Spleen (tissue), 11 donors: ENCODE results near the gene TYK2. TPM values are rescaled to one million over a fixed set of nuclear protein-coding genes. Genes with fewer than 3 reads are reported as not detected.

Experiments used
- DNase-seq: peaks from one replicate; pipeline ENCODE4 v3.0.0-alpha.2; 2020
- H3K27ac ChIP-seq, 8 donors: fragments of 200-600 bp; sonication (generic) in 7 of 8; 1 replicate in 4 of 8; 2 replicates in 4 of 8; pipeline versions ENCODE4 v1.5.0 to v1.8.0; 2016 to 2021; ENCODE audit warnings: inconsistent platforms in 4 of 8, mild to moderate bottlenecking in 4 of 8, moderate library complexity in 1 of 8
- H3K27me3 ChIP-seq, 7 donors: fragments of 200-600 bp; sonication (generic) in 6 of 7; replicated peaks in 1 of 7; 1 replicate in 4 of 7; 2 replicates in 3 of 7; pipeline versions ENCODE4 v1.5.0 to v1.8.0; 2016 to 2021; ENCODE audit warnings: inconsistent platforms in 3 of 7, mild to moderate bottlenecking in 1 of 7
- H3K36me3 ChIP-seq, 6 donors: fragments of 200-600 bp; sonication (generic) in 5 of 6; 1 replicate in 4 of 6; 2 replicates in 2 of 6; pipeline versions ENCODE4 v1.5.0 to v1.8.0; 2016 to 2021; ENCODE audit warnings: inconsistent platforms in 2 of 6
- H3K4me1 ChIP-seq, 6 donors: fragments of 200-600 bp; sonication (generic) in 5 of 6; 1 replicate in 3 of 6; 2 replicates in 3 of 6; pipeline versions ENCODE4 v1.5.0 to v1.8.0; 2016 to 2021; ENCODE audit warnings: inconsistent platforms in 3 of 6
- H3K4me3 ChIP-seq, 8 donors: fragments of 200-600 bp; sonication (generic) in 7 of 8; 1 replicate in 4 of 8; 2 replicates in 4 of 8; pipeline versions ENCODE4 v1.5.0 to v1.8.0; 2016 to 2021; ENCODE audit warnings: inconsistent platforms in 4 of 8, mild to moderate bottlenecking in 4 of 8, moderate library complexity in 2 of 8
- H3K9me3 ChIP-seq, 8 donors: fragments of 200-600 bp; sonication (generic) in 7 of 8; 1 replicate in 4 of 8; 2 replicates in 4 of 8; pipeline versions ENCODE4 v1.5.0 to v1.8.0; 2016 to 2021; ENCODE audit warnings: inconsistent platforms in 4 of 8
- POLR2A ChIP-seq, 3 donors: fragments of 450-650 bp; IDR thresholded peaks; one replicate each; pipeline ENCODE4 v1.5.1; 2017; ENCODE audit warnings: antibody characterized with exemption in 3 of 3, mild to moderate bottlenecking in 1 of 3
- POLR2AphosphoS5 ChIP-seq, 3 donors: sonication (generic); formaldehyde crosslinking; IDR thresholded peaks; one replicate each; pipeline ENCODE4 v1.5.1; 2017; ENCODE audit warnings: antibody characterized with exemption in 3 of 3
- WGBS, 5 donors: extraction: QIAGEN DNeasy Blood & Tissue Kit in 3 of 5; methylation state at CpG; one replicate each; pipeline versions ENCODE4 v1.1.5 to v1.1.7; 2013 to 2018; 5-methylcytosine and 5-hydroxymethylcytosine counted together
- intact Hi-C: fragments of 100-400 bp; cut with DNase I; formaldehyde crosslinking; loops from one replicate; pipeline ENCODE4 v1.15.0; 2023; ENCODE audit warnings: low total_unique reads
- polyA plus RNA-seq, 3 donors: library from polyadenylated mRNA; stranded (reverse); fragments of 200-250 nt; gene quantifications; one replicate each; pipeline ENCODE4 v1.2.1, GENCODE V29; 2013
- total RNA-seq, 7 donors: library from RNA; depleted of rRNA in 3 of 7; stranded (reverse); fragments of >200 nt in 3 of 7; fragmentation: NEBNext Ultra II Directional in 4 of 7; extraction: Animal tissue kit (Norgen Biotek cat#: 25700) in 4 of 7; gene quantifications; one replicate each; pipeline versions ENCODE4 v1.1.0 to v1.2.1, GENCODE V29; 2016 to 2021
- TF ChIP-seq, protein P1 (sequence below), 11 experiments: fragments of 200-600 bp in 7 of 11; fragments of 450-650 bp in 4 of 11; sonication (generic) in 4 of 11; IDR thresholded peaks in 8 of 11; conservative IDR thresholded peaks in 3 of 11; 1 replicate in 7 of 11; 2 replicates in 4 of 11; pipeline versions ENCODE4 v1.4.0 to v1.8.0; 2016 to 2021; ENCODE audit warnings: antibody characterized with exemption in 11 of 11, inconsistent platforms in 4 of 11, mild to moderate bottlenecking in 1 of 11
- donor health status: healthy with polysubstance abuse.
- donor health status: DM: no; HTN: no; CAD: no; lungs with moderate emphysema.
- donor health status: DM: no; HTN: no; CAD: no.
- donor health status: Bipolar disorder and iron deficiency.
- donor health status: healthy.
- donor health status: DM: no; HTN: no; CAD: no.
- donor health status: DM: yes; HTN: yes; CAD: no.

The TYK2 gene
- total and polyA plus RNA-seq, 10 donors = 159 to 422 (median 251) TPM

DNA sequence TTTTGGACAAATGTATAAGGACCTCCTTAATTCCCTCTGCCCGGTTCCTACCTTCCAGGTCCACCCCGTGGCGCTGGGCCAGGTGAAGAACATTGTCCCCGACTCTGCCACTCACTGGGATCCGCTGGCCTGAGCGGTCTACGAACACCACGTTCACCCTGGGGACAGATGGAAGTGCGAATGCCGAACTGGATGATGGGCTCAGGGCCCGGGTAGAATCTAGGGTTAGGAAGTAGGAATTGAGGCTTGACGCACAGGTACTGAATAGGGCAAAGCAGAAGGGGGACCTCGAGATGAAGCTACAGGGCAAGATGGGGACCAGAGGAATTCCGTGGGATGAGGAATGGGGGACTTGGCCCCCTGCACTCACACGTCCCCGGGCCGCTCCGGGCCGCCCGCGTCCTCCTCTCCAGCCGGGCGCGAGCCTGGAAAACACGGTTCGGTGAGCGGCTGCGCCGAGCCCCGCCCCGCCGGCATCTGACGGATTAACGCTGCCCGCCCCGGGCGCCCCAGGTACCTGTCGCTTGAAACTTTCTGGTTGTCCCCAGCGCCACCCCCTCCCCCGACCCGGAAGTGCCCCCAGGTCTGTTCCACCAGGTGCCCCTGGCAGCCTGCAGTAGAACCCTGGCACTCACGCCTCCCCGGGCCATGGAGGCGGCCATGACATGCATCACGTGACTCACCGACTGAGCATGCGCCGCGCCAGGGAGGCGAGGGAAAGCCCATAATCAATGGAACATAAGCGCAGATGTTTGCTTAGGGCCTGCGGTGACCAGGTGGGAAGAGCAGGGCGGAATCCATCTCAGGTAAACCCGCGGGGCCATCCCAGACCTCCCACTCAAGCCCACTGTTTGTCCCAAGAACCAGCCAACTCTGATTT is 64.8 kb downstream of the TYK2 start, which contains the start of gene FDX2:
Gene FDX2, minus strand, starts transcription at position 681 of the 880 bp plus-strand sequence. Its CDS starts 19 bp downstream, at position 662.
- Histone ChIP-seq H3K27me3 (no peaks in the 10 kb centered on the region), H3K4me1 (peaks cover 12 to 26% (median 21%) of the 10 kb centered on the region in 6 donors), H3K4me3 (peak within 1 kb of the TSS; percentile 81 to 99 (median 96)), H3K27ac (peak within 1 kb of the TSS in 6 of 8 donors; percentile 26 to 80 (median 66)), H3K36me3 (peaks cover 0 to 64% (median 44%) of the 10 kb centered on the region in 6 donors), H3K9me3 (no peaks in the 10 kb centered on the region)
- no peak for TF ChIP-seq POLR2A (IDR thresholded peaks at IDR 0.05)
- TF ChIP-seq POLR2AphosphoS5 (IDR thresholded peaks at IDR 0.05) = peak; percentile 88 to 94 (median 89)
- TF ChIP-seq, protein P1, sequence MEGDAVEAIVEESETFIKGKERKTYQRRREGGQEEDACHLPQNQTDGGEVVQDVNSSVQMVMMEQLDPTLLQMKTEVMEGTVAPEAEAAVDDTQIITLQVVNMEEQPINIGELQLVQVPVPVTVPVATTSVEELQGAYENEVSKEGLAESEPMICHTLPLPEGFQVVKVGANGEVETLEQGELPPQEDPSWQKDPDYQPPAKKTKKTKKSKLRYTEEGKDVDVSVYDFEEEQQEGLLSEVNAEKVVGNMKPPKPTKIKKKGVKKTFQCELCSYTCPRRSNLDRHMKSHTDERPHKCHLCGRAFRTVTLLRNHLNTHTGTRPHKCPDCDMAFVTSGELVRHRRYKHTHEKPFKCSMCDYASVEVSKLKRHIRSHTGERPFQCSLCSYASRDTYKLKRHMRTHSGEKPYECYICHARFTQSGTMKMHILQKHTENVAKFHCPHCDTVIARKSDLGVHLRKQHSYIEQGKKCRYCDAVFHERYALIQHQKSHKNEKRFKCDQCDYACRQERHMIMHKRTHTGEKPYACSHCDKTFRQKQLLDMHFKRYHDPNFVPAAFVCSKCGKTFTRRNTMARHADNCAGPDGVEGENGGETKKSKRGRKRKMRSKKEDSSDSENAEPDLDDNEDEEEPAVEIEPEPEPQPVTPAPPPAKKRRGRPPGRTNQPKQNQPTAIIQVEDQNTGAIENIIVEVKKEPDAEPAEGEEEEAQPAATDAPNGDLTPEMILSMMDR (IDR thresholded peaks at IDR 0.05 in 8 of 11, conservative IDR thresholded peaks at IDR 0.05 in 3 of 11) = no peak
- peak; percentile 95 for DNase-seq
- 1 to 2% (median 1%) methylated on average over 38 to 55 of the region's 55 CpGs for WGBS, 5 donors
- intact Hi-C loops = no loop called here

DNA sequence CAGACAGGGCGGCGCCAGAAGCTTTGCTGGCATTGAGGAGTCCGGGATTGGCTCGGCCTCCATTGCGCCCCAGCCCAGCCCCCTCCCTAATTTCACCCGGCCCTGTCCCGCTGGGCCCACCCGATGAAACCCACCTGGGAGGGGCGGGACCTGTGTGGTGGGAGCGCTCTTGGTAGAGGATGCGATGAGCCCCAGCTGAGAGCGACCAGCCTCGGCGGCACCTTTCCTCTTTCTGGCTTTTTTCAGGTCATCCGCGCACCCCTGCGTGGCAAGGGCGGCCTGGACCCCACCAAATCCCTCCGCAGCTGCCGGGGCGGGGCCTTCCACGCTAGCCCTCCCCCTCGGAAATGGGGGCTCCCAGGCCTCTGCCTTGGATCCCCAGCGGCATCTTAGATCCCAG is 70.9 kb downstream of the TYK2 start, which contains the start of gene ZGLP1:
Gene ZGLP1, minus strand, starts transcription at position 393 of the 400 bp plus-strand sequence.
- Histone ChIP-seq H3K4me3 (no peak within 1 kb of the TSS), H3K27ac (no peak within 1 kb of the TSS), H3K9me3 (no peaks in the 10 kb centered on the region), H3K27me3 (no peaks in the 10 kb centered on the region), H3K4me1 (peaks cover 0 to 19% (median 5%) of the 10 kb centered on the region in 6 donors), H3K36me3 (peaks cover 0 to 46% (median 5%) of the 10 kb centered on the region in 6 donors)
- intact Hi-C loops = no loop called here
- no peak for DNase-seq
- WGBS, 5 donors = 85 to 92% (median 91%) methylated on average over 15 to 24 of the region's 24 CpGs
- TF ChIP-seq POLR2A (IDR thresholded peaks at IDR 0.05) (no peak), POLR2AphosphoS5 (IDR thresholded peaks at IDR 0.05) (no peak)
- TF ChIP-seq, protein P1 (IDR thresholded peaks at IDR 0.05 in 8 of 11, conservative IDR thresholded peaks at IDR 0.05 in 3 of 11) = no peak

DNA sequence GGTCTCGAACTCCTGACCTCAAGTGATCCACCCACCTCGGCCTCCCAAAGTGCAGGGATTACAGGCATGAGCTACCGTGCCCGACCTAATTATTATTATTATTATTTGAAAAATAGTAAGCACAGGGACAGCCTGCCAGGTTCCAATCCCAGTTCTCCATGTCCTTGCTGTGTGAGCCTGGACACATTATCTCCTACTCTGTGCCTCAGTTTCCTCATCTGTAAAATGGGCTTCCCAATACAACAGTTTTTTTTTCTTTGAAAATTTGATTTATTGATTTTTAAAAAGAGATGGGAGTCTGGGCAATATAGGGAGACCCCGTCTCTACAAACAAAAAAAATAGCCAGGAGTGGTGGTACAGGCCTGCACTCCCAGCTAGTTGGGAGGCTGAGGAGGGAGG is 74.0 kb downstream of the TYK2 start:
- H3K4me1 ChIP-seq = peaks cover 0 to 16% (median 4%) of the 10 kb centered on the region in 6 donors

More for the DNA sequence above, 74.0 kb downstream of the TYK2 start:
- peaks cover 0 to 7% (median 0%) of the 10 kb centered on the region in 7 donors for H3K27me3 ChIP-seq
- 79 to 92% (median 88%) methylated on average over 5 of the region's 5 CpGs for WGBS, 5 donors
- peaks cover 0 to 38% (median 5%) of the 10 kb centered on the region in 6 donors for H3K36me3 ChIP-seq
- no peaks in the 10 kb centered on the region for H3K9me3 ChIP-seq
- intact Hi-C loops = no loop called here
- no peak for DNase-seq
- no peak overlapping the region for H3K27ac ChIP-seq
- no peak overlapping the region for H3K4me3 ChIP-seq
- TF ChIP-seq POLR2AphosphoS5 (IDR thresholded peaks at IDR 0.05) = no peak
- no peak for TF ChIP-seq POLR2A (IDR thresholded peaks at IDR 0.05)
- TF ChIP-seq, protein P1 (IDR thresholded peaks at IDR 0.05 in 8 of 11, conservative IDR thresholded peaks at IDR 0.05 in 3 of 11) = no peak
